DOHH2 (cell line): ENCODE results near the gene SCAF4.

ENCODE experiments used
- EZH2phosphoT487 ChIP-seq: fragments of 200-600 bp; sonication (generic); IDR thresholded peaks from 2 replicates; pipeline ENCODE4 v1.6.1; 2017; ENCODE audit warnings: borderline replicate concordance, mild to moderate bottlenecking, antibody characterized with exemption, low read length, moderate library complexity, mixed read lengths
- TF ChIP-seq, protein P1 (sequence below): fragments of 200-600 bp; sonication (generic); IDR thresholded peaks from one replicate; pipeline ENCODE4 v1.5.1; 2014; ENCODE audit warnings: antibody characterized with exemption, mild to moderate bottlenecking, low read depth, low read length; ENCODE audit not compliant: poor library complexity, severe bottlenecking

DNA sequence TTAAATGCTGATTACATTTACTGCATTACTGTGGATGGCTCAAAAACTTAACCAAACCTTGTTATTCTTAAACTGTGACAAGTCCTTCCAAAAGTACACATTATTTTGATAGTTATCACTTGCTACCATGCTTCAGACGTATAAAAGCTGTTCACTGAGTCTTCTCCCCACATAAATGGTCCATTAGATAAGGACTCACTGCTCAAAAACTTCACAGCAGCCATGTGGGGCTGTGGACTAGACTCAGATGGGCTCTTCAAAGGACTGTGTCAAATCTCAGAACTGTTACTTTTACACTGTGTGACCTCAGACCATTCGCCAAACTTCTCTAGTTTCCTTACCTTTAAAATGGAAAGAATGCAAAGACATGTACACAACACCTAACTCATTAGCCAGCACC lies 11.6 kb downstream of the SCAF4 start:
- TF ChIP-seq, protein P1, sequence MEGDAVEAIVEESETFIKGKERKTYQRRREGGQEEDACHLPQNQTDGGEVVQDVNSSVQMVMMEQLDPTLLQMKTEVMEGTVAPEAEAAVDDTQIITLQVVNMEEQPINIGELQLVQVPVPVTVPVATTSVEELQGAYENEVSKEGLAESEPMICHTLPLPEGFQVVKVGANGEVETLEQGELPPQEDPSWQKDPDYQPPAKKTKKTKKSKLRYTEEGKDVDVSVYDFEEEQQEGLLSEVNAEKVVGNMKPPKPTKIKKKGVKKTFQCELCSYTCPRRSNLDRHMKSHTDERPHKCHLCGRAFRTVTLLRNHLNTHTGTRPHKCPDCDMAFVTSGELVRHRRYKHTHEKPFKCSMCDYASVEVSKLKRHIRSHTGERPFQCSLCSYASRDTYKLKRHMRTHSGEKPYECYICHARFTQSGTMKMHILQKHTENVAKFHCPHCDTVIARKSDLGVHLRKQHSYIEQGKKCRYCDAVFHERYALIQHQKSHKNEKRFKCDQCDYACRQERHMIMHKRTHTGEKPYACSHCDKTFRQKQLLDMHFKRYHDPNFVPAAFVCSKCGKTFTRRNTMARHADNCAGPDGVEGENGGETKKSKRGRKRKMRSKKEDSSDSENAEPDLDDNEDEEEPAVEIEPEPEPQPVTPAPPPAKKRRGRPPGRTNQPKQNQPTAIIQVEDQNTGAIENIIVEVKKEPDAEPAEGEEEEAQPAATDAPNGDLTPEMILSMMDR, result no peak
- no peak for TF ChIP-seq EZH2phosphoT487
